ENCODE measurements around the gene TNRC6B.

The TNRC6B gene

DNA sequence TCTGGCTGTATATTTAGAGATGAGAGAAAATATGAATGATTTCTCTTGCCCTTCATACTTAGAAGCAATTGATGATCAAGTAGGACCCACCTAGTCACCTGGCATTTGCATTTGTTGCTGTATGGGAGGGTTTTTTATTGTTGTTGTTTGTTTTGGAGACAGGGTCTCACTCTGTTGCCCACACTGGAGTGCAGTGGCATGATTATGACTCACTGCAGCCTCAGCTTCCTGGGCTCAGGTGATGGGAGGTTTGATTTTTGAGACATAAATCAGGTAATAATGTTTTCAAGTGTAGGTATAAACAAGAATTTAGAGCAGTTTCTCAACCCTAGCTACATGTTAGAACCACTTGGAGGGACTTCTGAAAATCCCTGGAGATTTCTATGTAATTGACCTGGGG, 63.0 kb downstream of the TNRC6B start:
- peak; percentile 43 for DNase-seq (ENCODE audit: low read depth)

DNA sequence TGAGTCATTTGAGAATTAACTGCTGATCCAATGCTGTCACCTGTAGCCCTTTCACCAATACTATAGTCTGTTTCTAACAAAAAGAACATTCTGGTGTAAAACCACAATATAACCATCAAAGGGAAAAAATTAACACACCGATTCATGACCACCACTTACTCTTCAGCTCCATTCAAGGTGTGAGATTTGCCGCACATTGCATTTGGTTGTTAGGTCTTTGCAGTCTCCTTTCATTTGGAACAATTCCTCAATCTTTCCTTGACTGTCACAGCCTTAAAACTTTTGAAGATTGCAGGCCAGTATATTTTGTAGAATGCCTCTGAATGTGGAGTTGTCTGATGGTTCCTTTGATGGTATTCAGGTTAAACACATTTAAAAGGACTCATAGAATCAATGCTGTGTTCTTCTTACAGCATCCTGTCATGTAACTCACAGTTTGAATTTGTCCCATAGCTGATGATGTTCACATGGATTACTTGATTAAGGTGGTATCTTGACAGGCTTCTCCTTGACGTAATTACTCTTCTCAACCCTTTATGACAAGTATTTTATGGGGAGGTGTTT, 63.6 kb downstream of the TNRC6B start:
- DNase-seq (ENCODE audit: low read depth), result no peak

DNA sequence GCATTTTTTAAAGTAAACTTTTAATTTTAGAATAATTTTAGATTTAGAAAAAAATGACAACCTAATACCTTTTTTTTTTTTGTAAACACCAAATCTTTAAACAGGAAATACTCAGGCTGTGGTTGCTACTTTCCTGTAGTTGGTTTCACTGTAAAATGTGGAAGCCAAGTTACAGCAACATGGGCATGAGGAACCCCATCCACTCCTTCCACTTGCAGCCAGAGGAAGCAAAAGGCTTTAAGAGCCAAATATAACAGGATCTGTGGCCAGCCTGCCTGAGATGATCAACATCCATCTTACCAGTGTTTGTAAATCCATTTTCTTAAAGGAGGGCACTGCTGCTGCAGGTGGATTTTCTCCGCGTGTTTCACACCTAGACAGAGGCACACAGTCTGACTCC, 66.2 kb downstream of the TNRC6B start:
- DNase-seq (ENCODE audit: low read depth), result no peak

DNA sequence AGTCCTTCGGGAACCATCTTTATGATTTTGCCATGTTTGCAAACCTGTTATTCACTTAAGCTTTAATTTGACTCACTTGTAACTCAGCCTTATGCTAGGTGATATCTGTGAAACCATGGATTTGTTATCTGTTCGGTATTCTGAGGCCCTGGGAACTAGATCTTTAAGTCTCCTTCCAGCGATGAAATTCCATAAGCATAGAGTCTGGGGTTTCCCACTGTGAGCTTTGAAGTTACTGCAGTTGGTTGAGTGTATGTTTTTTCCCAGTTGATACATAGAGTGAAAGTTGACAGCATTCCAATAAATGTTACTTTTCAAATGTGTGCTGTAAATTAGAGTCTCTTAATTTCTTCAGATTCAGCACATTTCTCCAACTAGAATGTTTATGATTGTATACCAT, 66.9 kb downstream of the TNRC6B start:
- DNase-seq (ENCODE audit: low read depth), result no peak

DNA sequence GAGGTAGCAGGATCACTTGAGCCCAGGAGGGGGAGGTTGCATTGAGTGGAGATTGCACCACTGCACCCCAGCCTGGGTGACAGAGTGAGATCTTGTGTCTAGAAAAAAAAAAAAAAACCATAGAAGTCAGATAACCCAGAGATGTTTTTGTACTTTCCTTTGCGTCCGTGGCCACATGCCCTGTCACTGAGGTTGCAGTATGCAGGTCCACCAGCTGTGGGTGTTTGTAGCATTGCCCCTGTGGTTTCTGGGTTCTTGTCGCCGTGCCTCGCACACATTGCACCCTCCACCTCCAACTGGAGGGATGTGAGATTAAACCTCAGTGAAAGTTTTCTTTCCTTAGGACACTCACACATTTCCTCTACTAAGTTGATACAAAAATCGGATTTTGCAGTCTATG, 70.3 kb downstream of the TNRC6B start:
- DNase-seq (ENCODE audit: low read depth), result peak; percentile 44

DNA sequence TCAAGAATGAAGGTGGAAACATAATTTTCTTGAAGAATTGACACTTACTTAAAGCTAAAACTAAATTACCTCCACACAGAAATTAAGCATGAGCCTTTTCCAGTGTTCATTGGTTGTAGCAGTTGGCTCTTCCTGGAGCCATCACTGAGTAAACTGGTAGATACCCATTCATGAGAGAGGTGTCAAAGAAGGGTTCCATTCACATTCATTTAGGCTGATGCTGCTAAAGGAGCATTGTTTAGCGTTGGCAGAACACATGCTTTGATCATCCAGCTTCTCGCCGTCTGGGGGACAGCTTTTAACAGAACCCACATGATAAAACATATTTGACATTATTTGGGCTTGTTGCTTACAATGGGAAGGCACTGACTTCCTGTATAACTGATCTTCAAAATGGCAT, 71.6 kb downstream of the TNRC6B start:
- DNase-seq (ENCODE audit: low read depth), result no peak

DNA sequence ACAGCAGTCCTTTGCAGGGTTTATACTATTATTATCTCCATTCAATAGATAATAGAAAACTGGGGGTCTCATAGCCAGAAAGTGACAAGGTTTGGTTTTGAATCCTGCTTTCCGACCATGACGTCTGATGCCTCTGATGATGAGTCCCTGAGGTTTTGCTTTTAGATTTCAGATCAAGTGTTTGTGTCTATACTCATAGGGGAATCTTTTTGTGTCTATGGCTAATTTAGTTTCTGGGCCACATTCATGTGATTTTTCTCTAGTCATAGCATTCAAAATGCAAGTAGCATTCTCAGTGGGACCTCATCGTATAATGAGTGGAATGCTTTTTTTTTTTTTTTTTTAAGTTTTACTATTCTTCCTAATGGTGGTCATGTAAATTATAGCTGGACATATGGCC, 72.9 kb downstream of the TNRC6B start:
- no peak for DNase-seq (ENCODE audit: low read depth)

DNA sequence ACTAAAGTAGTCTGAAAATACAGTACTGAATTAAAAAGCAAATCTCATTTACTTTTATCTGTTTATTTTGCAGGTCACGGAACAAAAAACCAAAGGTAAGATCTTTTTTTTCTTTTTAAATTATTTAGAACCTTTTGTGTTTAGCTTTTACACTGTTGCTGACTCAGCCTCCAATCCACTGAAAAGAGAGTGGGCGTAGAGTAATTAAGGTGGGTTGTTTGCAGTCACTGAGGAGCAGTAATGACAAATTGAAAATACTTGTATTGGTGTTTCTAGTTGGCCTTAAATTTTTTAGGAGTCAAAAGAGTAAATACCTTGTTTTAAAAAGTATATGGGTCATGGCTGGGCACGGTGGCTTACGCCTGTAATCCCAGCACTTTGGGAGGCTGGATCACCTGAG, 73.4 kb downstream of the TNRC6B start:
- no peak for DNase-seq (ENCODE audit: low read depth)

DNA sequence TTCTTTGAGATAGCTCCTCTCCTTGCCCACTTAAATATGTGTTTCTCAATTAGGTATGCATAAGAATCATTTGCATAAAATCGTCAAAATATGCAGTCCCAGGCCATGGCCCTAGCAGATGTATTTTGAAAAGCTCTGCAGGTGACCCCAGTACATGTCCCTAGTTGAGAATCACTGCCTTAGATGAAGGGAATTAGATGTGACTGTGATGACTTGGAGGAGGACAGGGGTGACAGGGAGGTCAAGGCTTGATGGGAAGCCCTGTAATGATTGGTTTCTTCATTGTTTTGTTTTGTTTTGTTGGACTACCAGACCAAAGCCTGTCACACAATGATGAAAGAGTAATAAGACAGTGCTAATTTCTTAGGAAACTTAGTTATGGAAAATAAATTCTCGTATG, 74.4 kb downstream of the TNRC6B start:
- no peak for DNase-seq (ENCODE audit: low read depth)

DNA sequence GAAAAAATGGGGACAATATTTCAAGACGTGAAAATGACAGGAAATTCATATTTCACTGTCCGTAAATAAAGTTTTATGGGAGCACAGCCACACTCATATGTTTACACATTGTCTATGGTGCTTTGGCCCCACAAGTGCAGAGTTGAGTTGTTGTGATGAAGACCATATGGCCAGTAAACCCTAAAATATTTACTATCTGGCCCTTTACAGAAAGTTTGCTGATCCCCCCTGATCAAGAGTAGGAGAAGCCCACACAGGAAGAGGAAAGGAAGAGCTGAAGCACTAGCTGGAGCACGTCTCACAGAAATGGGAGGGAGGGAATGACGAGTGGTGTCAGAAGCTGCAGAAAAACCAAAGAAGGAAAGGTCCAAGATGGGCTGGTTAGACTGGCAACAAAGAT, 78.8 kb downstream of the TNRC6B start:
- no peak for DNase-seq (ENCODE audit: low read depth)

DNA sequence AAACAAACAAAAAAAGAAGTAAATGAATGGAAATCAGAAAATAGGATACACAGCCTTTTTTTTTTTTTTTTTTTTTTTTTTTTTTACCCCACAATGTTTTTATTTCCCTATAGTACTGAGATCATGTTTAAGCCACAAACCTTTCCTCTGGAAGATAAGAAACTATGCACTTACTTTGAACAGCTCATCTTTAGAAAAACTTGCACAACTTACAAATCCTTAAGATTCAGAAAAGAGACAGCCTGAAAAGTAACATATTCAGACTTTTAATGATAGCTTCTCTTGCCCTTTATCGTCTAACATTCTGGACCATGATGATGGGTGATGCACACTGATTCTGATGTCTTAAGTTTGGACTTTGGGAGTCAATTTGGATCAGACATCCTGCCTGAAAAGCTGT, 80.3 kb downstream of the TNRC6B start:
- DNase-seq (ENCODE audit: low read depth), result no peak

DNA sequence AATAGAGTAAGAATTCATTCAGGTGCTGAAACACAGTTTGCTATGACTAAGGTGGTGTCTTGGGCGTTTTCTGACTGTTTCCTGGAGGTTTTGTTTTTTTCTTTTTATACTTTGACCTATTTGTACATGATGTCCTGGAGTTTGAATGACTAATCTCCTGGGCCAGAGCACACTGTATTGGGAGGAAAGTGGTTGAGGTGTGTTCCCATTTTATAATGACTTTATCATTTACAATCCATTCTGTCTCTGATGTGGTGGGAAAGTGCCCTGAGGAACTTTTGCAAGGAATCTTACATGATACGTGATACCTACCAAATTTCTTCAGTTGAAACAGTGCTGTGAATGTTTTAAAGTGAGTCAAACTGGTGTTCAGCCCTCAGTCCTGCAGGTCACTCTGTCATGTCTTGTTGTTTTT, 80.8 kb downstream of the TNRC6B start:
- DNase-seq (ENCODE audit: low read depth), result no peak

DNA sequence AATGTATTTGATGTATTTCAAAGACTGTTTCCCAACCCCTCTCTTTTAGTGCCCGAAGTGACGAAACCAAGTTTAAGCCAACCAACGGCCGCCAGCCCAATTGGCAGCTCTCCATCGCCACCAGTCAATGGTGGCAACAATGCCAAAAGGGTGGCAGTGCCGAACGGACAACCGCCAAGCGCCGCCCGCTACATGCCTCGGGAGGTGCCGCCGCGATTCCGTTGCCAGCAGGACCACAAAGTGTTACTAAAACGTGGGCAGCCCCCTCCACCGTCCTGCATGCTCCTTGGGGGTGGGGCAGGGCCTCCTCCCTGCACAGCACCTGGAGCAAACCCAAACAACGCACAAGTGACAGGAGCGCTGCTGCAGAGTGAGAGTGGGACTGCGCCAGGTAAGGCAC, 84.1 kb downstream of the TNRC6B start:
- no peak for DNase-seq (ENCODE audit: low read depth)

DNA sequence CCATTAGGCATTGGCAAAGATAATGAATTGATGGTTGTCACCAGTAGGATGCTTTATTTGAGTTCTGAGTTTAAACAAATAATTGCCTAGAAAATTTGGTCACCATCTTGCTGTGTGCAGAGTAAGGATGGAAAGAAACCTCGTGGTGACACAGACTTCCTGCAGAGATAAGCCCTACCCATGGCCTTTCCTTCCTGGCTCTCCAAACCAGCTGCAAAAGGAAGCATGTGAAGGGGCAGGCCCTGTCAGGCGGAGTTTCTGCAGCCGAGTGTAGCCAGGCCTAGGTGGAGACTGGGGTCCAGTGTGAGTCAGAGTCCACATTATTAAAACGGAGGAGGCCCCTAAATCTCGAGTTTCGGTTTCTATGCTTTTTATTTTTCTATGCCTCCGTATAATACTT, 85.5 kb downstream of the TNRC6B start:
- no peak for DNase-seq (ENCODE audit: low read depth)

DNA sequence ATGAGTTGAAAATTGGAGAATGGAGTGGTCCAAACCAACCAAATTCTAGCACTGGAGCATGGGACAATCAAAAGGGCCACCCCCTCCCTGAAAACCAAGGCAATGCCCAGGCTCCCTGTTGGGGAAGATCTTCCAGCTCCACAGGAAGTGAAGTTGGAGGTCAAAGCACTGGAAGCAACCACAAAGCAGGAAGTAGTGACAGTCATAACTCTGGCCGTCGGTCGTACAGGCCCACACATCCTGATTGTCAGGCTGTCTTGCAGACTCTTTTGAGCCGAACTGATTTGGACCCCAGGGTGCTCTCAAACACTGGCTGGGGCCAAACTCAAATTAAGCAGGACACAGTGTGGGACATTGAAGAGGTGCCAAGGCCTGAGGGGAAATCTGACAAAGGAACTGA, 88.1 kb downstream of the TNRC6B start:
- DNase-seq (ENCODE audit: low read depth), result no peak

DNA sequence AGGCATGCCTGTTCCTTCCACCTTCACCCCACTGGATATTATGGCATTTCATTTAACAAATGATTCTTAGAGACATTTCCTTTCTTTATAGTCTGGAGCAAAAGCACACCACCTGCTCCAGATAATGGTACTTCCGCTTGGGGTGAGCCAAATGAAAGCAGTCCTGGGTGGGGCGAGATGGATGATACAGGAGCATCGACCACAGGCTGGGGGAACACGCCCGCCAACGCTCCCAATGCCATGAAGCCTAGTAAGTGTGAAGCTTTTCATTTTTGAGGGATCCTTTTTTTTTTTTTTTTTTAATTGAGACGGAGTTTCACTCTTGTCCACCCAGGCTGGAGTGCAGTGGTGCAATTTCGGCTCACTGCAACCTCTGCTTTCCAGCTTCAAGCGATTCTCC, 92.3 kb downstream of the TNRC6B start:
- DNase-seq (ENCODE audit: low read depth), result no peak

DNA sequence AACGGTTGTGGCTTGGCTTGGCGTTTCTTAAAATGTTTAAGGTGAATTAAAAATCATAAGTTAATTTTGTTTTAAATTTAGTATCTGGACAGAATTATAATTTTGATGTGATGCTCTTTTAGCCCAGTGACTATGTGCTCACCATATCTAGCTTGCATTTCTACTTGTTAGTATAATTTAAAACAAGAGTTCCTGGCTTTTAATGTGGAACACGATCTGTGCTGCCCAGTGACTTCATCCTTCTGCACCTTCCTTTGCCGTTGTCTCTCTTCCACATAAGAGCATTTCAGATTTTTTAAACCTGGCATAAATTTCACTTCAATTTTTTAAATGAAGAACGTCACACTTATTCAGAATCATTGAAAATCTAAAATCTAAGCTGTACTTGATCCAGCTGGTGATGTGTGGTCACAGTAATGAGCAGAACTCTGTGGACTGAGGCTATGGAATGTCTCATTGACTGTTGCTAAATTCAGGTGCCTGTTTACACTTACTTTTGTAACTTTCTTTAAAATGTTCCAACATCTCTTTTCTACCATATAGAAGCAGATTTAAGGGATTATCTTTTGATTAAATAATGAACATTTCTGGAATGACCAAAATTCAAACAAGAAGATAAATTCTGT, 93.1 kb downstream of the TNRC6B start:
- DNase-seq (ENCODE audit: low read depth), result no peak

DNA sequence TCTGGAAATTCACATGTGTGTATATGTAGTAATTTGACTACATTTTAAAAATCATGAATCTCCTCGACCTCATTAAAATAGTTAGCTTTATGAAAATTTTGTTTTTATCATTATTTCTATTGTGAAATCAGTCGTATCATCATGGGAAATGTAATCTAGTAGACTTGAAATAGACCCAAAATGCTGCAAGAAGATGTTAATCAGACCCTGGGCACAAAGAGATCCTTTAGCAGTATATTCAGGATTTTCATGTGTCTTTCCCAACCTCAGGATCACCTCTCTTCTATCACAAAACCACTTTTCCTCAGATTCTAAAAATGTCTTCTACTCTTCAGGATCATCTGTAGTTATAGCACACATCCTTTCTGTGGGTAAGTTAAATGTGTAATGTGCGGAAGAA, 93.7 kb downstream of the TNRC6B start:
- DNase-seq (ENCODE audit: low read depth), result no peak

DNA sequence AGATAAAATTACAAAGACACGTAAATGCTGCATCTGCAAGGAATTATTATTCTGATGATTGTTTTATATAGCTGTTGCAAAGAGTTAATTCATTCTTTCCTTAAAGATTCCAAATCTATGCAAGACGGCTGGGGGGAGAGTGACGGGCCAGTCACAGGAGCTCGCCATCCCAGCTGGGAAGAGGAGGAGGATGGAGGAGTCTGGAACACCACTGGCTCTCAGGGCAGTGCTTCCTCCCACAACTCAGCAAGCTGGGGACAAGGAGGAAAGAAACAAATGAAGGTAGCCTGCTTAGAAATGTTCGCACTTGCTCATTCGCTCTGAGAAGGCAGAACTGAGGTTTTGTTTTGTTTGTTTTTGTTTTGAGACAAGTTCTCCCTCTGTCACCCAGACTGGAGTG, 95.6 kb downstream of the TNRC6B start:
- DNase-seq (ENCODE audit: low read depth), result no peak

DNA sequence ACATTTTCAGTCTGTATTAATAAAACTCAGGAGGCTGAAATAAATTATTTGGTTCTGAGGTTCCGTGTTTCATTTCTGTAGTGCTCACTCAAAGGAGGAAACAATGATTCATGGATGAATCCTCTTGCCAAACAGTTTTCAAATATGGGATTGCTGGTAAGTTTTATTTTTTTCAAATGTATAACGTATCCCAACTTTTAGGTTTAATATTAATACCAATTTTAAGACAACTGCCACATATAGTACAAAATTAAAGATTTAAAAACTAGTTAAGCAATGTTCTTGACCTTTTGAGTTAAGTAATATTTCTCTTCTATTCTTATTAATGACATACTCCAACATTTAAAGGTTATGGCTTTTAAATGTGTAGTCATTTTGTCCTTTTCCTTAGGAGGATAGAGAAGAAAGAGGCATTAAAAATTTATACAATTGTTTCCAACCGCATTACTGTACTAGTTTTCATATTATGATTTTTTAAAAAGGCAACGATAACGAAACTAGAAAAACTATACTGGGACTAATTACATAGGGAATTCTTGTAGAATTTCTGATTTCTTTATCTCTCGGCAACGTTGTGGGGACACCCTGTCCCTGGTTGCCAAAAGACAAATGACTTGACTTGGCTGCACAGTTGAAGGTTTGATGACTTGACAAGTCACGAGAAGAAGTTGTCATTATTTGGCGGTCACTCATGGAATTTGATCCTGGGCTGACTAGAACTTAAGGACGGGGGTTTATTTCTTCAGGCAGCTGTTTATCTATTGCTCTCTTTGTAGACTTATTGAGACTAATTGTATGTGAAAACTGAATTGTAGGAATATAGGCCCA, 99.5 kb downstream of the TNRC6B start:
- DNase-seq (ENCODE audit: low read depth), result no peak

DNA sequence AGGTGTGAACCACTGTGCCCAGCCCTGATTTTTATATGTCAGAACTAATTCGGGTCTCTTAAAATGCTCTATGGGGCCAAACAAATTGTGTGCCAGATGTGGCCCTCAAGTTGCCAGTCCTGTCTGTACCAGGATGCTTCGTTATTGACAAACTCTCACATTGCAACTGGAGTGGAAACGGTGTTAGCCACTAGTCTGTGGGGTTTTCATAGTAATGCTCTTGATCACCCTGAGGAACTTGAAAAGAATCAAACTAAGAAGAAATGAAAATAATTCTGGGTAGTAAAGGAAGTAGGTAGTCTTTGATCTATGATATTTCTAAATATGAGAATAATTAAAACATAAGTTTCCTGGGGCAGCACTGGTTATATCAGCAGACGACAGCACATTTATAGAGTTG, 101.3 kb downstream of the TNRC6B start:
- no peak for DNase-seq (ENCODE audit: low read depth)

DNA sequence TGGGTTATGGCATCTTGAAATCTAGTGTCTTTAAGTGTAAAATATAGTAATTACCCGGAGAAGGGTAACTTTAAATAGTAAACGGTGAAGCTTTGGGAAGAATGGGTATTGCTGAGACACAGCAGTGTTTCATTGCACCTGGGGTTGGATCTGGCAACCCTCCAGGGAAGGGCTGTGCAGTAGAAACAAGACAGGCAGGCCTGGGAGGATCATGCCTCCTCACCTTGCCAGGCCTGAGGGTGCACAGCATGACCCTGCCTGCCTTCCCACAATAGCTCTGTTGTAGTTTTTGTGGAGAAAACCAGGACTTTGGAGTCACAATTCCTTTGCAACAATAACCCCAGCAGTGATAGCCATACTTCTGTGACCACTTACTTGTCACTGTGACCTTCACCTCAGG, 104.0 kb downstream of the TNRC6B start:
- DNase-seq (ENCODE audit: low read depth), result no peak

DNA sequence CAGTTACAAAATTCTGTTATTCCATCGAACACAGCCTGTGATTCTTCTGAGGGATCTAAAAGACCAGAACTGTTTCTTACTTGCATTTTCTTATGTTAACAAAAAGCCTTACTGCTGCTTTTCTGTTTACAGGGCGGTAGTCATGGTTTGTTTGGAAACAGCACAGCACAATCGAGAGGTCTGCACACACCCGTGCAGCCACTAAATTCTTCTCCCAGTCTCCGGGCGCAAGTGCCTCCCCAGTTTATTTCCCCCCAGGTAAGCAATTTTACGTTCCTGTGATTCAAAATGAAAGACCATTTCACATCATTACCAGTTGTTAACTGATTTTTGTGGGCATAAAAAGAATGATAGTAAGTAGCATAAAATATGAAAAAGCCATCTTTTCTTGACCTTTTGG, 107.8 kb downstream of the TNRC6B start:
- DNase-seq (ENCODE audit: low read depth), result no peak
